ENCODE data around the gene PHYHD1. TPM values are rescaled to one million over a fixed set of nuclear protein-coding genes. Genes with fewer than 3 reads are reported as not detected.
A peak's percentile ranks its signal among the peaks of the same experiment; 100 is the strongest.

Gene PHYHD1
- total and polyA plus RNA-seq, 2 of the 13 experiments (the other 11 are each of a cell fraction or from before 2014, with no cell fraction given) = 10.6 to 25.3 TPM

- TF ChIP-seq ZNF710 (CRISPR knock-in tag; IDR thresholded peaks at IDR 0.05; ENCODE audit: borderline replicate concordance) (0 out of 2 replicates have a peak, but pooled peaks have one; percentile 30), ZBTB7A (CRISPR knock-in tag; IDR thresholded peaks at IDR 0.05) (peak; percentile 88), CREM (IDR thresholded peaks at IDR 0.05) (peak; percentile 20; the same call in 1 of the 2 replicates), CREM (CRISPR knock-in tag; IDR thresholded peaks at IDR 0.05) (no peak), NR2F6 (IDR thresholded peaks at IDR 0.05) (0 out of 2 replicates have a peak, but pooled peaks have one; percentile 65), NR2F6 (CRISPR knock-in tag; IDR thresholded peaks at IDR 0.05) (peak; percentile 65; the same call in 1 of the 2 replicates), ATM (IDR thresholded peaks at IDR 0.05; ENCODE audit: borderline replicate concordance) (no peak), DBP (CRISPR knock-in tag; IDR thresholded peaks at IDR 0.05; ENCODE audit: not compliant biosample characterization) (no peak), ZNF318 (CRISPR knock-in tag; IDR thresholded peaks at IDR 0.05) (no peak), PAX8 (CRISPR knock-in tag; IDR thresholded peaks at IDR 0.05; ENCODE audit: borderline replicate concordance) (no peak), ZNF720 (CRISPR knock-in tag; IDR thresholded peaks at IDR 0.05) (no peak), POLR2G (IDR thresholded peaks at IDR 0.05; ENCODE audit: low read depth, low read length) (0 out of 2 replicates have a peak, but pooled peaks have one; percentile 20), GTF2F1 (IDR thresholded peaks at IDR 0.05; ENCODE audit: low read length) (no peak), THRA (CRISPR knock-in tag; IDR thresholded peaks at IDR 0.05; ENCODE audit: borderline replicate concordance) (peak; percentile 14; the same call in 1 of the 2 replicates), ZBTB34 (CRISPR knock-in tag; IDR thresholded peaks at IDR 0.05) (0 out of 2 replicates have a peak, but pooled peaks have one; percentile 28)
Observed at GRCh38 chr9:128913048-128913900, 7.5 kb upstream of the PHYHD1 start (continued).
